ENCODE data around the gene BACE2.

Gene BACE2

DNA sequence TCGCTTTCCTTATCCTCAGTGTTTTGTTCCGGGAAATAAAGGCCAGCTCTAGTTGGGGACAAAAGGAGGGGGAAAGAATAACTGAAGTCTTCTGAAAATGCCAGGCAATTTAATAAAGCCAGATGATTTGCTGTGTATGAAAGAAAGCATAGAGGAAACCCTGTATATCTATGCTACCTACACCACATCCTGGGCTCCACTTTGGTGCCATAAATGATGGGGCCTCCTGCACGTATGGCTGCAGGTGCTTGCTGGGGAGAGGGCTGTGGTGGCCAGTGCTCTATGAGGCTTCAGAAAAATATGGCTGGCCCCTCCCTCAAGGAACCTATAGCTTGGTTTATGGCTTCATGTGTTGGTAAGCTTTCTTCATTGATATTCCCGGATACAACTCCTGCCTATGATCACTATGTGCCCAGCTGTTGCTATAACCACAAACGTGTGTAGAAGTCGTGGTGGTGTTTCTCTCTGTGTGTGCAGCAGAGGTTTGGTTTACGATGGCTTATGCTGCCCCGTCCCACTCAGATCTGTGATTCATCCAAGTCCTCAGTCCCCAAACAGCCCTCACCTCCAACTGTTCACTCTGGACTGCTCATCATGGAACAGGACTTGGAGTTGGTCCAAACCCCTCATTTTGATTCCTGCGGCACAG lies 59.5 kb downstream of the BACE2 start:
- no peaks in the 10 kb centered on the region for H3K9me3 ChIP-seq (ENCODE audit: control insufficient read depth, low read length)
- peaks cover 16% of the 10 kb centered on the region for H3K4me1 ChIP-seq (ENCODE audit: control insufficient read depth, insufficient read depth, low read length)
- no peak overlapping the region for H3K4me3 ChIP-seq (ENCODE audit: low read length)
- H3K9ac ChIP-seq (ENCODE audit: low read length): no peak overlapping the region
- peaks cover 16% of the 10 kb centered on the region for H3K36me3 ChIP-seq (ENCODE audit: control insufficient read depth, insufficient read depth, low read length)
- no peaks in the 10 kb centered on the region for H3K27me3 ChIP-seq (ENCODE audit: control insufficient read depth, insufficient read depth, low read length)

DNA sequence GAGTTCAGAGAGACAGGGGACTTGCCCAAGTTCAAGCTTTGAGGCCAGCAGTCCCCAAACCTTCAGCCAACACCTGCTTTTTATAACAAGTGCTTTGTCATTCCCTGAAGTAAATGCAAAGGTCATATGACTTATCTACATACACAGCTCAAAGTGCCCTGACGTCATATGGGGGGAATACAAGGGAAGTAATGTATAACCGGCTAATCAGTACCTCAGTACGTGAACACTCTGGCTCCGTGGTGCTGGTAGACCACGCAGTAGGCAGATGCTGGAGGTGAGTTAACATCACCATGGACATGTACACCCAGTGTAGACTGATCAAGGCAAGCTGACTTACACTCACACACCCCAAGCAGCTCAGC lies 60.0 kb downstream of the BACE2 start:
- H3K4me1 ChIP-seq (ENCODE audit: control insufficient read depth, insufficient read depth, low read length): peaks cover 16% of the 10 kb centered on the region
- no peak overlapping the region for H3K4me3 ChIP-seq (ENCODE audit: low read length)
- peaks cover 16% of the 10 kb centered on the region for H3K36me3 ChIP-seq (ENCODE audit: control insufficient read depth, insufficient read depth, low read length)

DNA sequence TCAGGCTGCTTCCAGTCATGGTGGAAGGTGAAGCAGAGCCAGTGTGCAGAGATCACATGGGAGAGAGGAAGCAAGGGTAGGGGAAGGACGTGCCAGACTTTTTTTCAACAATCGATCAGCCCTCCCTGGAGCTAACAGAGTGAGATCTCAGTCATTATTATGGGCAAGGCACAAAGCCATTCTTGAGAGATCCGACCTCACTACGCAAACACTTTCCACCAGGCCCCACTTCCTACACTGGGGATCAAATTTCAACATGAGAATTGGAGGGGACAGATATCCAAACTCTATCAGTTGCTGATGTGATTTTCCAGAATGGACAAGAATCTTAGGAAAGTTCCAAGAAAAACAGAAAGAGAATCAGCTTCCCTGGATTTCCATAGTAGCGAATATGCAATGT lies 60.5 kb downstream of the BACE2 start:
- H3K4me3 ChIP-seq (ENCODE audit: low read length): no peak overlapping the region
- H3K36me3 ChIP-seq (ENCODE audit: control insufficient read depth, insufficient read depth, low read length): peaks cover 16% of the 10 kb centered on the region
- H3K4me1 ChIP-seq (ENCODE audit: control insufficient read depth, insufficient read depth, low read length): peaks cover 16% of the 10 kb centered on the region
- no peaks in the 10 kb centered on the region for H3K27me3 ChIP-seq (ENCODE audit: control insufficient read depth, insufficient read depth, low read length)
- no peak overlapping the region for H3K9ac ChIP-seq (ENCODE audit: low read length)
- H3K9me3 ChIP-seq (ENCODE audit: control insufficient read depth, low read length): no peaks in the 10 kb centered on the region

More for the DNA sequence above, 60.0 kb downstream of the BACE2 start:
- Histone ChIP-seq H3K27me3 (ENCODE audit: control insufficient read depth, insufficient read depth, low read length) (no peaks in the 10 kb centered on the region), H3K9me3 (ENCODE audit: control insufficient read depth, low read length) (no peaks in the 10 kb centered on the region), H3K9ac (ENCODE audit: low read length) (no peak overlapping the region)

DNA sequence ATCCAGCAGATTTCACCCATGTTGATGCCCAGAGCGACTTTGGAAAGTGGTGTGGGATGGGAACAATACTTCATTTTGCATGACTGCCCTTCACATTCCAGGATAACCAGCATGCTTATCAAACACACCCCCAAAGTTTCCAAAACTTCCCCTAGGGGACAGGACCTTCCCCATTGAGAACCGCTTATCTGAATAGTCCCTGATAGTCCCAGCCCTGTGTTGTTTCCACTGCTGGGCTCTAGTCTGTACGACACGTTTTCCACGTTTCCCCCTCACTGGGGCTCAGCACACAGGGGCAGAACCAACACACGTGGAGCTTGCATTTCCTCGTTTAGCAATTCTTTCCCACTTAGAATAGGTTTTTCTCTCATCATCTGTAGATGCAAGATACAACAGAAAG lies 61.0 kb downstream of the BACE2 start:
- Histone ChIP-seq H3K4me3 (ENCODE audit: low read length) (no peak overlapping the region), H3K9ac (ENCODE audit: low read length) (no peak overlapping the region), H3K27me3 (ENCODE audit: control insufficient read depth, insufficient read depth, low read length) (no peaks in the 10 kb centered on the region), H3K9me3 (ENCODE audit: control insufficient read depth, low read length) (no peaks in the 10 kb centered on the region), H3K4me1 (ENCODE audit: control insufficient read depth, insufficient read depth, low read length) (peaks cover 16% of the 10 kb centered on the region), H3K36me3 (ENCODE audit: control insufficient read depth, insufficient read depth, low read length) (peaks cover 16% of the 10 kb centered on the region)

DNA sequence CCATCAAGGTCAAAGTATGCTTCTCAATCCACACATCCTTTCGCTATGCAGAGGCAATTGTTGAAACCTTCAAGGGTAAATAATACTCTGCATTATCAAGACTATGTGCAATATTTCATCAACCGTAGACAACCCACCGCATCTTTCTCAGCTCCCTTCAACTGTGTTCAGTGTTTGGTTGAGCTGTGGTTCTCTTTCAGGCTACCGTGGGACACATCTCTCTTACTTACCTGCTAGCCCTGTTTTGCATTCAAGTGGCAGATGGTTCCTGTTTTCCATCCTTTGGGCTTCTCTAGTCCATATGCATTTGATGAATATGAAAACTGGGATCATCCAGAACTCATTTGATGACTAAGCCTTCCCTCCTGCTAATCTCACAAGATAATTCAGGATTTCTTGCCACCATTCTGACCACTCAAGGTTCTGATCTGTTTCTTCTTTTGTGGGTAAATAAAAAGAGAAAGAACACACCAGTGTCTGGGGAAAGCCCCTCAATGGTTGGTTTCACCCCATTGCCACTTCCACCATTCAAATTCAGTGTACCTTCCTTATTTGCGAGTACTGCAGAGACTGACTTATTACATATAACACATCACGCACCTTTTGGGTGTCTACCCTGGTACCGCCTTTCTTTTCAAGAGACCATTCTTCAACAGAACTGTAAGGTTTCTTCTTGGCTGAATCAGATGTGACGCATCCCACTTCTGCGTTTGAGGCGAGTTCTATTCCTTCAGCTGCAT lies 61.7 kb downstream of the BACE2 start:
- Histone ChIP-seq H3K36me3 (ENCODE audit: control insufficient read depth, insufficient read depth, low read length) (peaks cover 16% of the 10 kb centered on the region), H3K9ac (ENCODE audit: low read length) (no peak overlapping the region), H3K4me1 (ENCODE audit: control insufficient read depth, insufficient read depth, low read length) (peaks cover 16% of the 10 kb centered on the region), H3K9me3 (ENCODE audit: control insufficient read depth, low read length) (no peaks in the 10 kb centered on the region), H3K4me3 (ENCODE audit: low read length) (no peak overlapping the region), H3K27me3 (ENCODE audit: control insufficient read depth, insufficient read depth, low read length) (no peaks in the 10 kb centered on the region)

DNA sequence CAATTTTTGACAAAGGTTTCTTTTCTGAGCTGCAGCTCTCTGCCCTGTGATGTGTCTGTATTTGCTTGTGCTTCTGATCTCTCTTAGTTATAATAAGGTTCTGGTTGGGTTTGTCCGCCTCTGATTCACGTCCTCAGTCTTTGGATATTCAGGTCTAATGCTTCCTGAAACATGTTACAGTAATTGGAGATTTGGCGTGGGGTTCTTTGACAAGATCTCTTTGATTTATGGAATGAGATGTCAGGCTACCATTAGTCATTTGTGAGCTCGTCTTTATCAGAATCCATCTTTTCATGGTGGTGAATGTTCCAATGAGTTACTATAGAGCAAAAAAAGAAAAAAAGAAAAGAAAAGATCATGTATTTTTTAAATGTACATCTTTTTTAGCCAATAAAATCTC lies 62.5 kb downstream of the BACE2 start:
- peaks cover 16% of the 10 kb centered on the region for H3K36me3 ChIP-seq (ENCODE audit: control insufficient read depth, insufficient read depth, low read length)
- H3K9me3 ChIP-seq (ENCODE audit: control insufficient read depth, low read length): no peaks in the 10 kb centered on the region
- H3K27me3 ChIP-seq (ENCODE audit: control insufficient read depth, insufficient read depth, low read length): no peaks in the 10 kb centered on the region
- peaks cover 16% of the 10 kb centered on the region for H3K4me1 ChIP-seq (ENCODE audit: control insufficient read depth, insufficient read depth, low read length)
- H3K4me3 ChIP-seq (ENCODE audit: low read length): no peak overlapping the region
- no peak overlapping the region for H3K9ac ChIP-seq (ENCODE audit: low read length)

DNA sequence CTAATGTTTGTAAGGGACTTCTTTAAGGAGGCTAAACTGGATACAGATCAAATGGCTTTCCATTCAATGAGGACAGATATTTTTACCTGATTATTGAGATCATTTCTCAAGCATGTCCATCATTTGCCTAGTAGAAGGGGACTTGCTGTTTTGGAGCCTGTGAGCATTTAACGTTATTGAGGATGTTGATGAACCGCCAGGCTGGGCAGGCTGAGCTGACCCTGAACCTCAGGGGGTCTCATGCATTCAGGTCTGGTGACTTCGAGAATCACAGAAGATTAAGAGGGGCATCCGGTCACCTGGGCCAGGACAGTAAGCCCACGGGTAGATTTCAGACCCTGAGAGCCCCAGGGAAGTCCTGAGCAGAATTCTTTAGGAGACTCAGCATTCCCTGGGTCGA lies 63.1 kb downstream of the BACE2 start:
- no peak overlapping the region for H3K9ac ChIP-seq (ENCODE audit: low read length)
- H3K27me3 ChIP-seq (ENCODE audit: control insufficient read depth, insufficient read depth, low read length): no peaks in the 10 kb centered on the region
- H3K36me3 ChIP-seq (ENCODE audit: control insufficient read depth, insufficient read depth, low read length): peaks cover 16% of the 10 kb centered on the region
- peaks cover 12% of the 10 kb centered on the region for H3K4me1 ChIP-seq (ENCODE audit: control insufficient read depth, insufficient read depth, low read length)
- H3K4me3 ChIP-seq (ENCODE audit: low read length): no peak overlapping the region
- no peaks in the 10 kb centered on the region for H3K9me3 ChIP-seq (ENCODE audit: control insufficient read depth, low read length)

DNA sequence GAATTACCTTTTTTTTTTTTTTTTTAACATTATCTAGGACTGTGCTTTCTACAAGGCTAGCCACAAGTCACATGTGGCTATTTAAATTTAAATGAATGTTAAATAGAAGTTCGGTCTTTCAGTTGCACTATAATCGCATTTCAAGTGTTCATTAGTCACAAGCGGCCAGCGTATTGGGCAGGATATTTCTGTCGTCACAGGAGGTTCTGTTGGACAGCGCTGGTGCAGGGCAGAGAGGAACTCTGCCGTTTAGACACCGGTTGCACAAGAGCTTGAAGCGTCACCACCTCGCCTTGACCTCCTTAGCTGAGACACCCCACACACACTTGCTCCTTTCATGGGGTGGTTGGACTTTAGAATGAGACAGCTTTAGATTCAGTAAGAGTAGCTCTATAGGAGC lies 64.1 kb downstream of the BACE2 start:
- H3K27me3 ChIP-seq (ENCODE audit: control insufficient read depth, insufficient read depth, low read length): no peaks in the 10 kb centered on the region
- peaks cover 16% of the 10 kb centered on the region for H3K36me3 ChIP-seq (ENCODE audit: control insufficient read depth, insufficient read depth, low read length)
- H3K9me3 ChIP-seq (ENCODE audit: control insufficient read depth, low read length): no peaks in the 10 kb centered on the region
- peaks cover 12% of the 10 kb centered on the region for H3K4me1 ChIP-seq (ENCODE audit: control insufficient read depth, insufficient read depth, low read length)
- no peak overlapping the region for H3K9ac ChIP-seq (ENCODE audit: low read length)
- no peak overlapping the region for H3K4me3 ChIP-seq (ENCODE audit: low read length)

DNA sequence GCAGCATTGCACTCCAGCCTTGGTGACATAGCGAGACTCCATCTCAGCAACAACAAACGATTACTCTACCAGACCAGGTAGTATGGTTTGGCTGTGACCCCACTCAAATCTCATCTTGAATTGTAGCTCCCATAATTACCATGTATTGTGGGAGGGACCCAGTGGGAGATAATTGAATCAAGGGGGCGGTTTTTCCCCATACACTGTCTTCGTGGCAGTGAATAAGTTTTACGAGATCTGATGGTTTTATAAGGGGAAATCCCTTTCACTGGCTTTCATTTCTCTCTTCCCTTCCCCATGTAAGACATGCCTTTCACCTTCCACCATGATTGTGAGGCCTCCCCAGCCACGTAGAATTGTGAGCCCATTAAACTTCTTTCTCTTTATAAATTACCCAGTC lies 66.0 kb downstream of the BACE2 start:
- Histone ChIP-seq H3K27me3 (ENCODE audit: control insufficient read depth, insufficient read depth, low read length) (no peaks in the 10 kb centered on the region), H3K4me3 (ENCODE audit: low read length) (no peak overlapping the region), H3K9ac (ENCODE audit: low read length) (no peak overlapping the region), H3K4me1 (ENCODE audit: control insufficient read depth, insufficient read depth, low read length) (no peaks in the 10 kb centered on the region), H3K36me3 (ENCODE audit: control insufficient read depth, insufficient read depth, low read length) (peaks cover 15% of the 10 kb centered on the region), H3K9me3 (ENCODE audit: control insufficient read depth, low read length) (no peaks in the 10 kb centered on the region)

DNA sequence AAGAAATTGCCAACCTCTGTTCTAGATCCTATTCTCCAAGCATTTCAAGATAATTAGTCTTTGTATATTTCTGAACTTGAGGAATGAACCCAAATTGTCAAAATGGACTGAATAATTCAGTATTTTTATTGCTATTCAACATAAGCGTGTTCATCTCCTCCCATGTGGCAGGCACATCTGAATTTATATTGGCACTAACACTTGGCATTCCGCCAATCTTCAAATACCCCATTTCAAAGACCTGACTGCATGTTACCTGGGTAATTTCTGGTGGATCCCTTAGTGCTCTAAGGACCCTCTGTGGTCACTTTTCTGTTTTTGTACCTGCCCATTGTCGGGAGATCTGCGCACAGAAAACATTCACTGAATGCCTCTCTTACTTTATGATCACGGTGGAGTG lies 66.6 kb downstream of the BACE2 start:
- no peak overlapping the region for H3K4me3 ChIP-seq (ENCODE audit: low read length)
- H3K4me1 ChIP-seq (ENCODE audit: control insufficient read depth, insufficient read depth, low read length): no peaks in the 10 kb centered on the region
- H3K9ac ChIP-seq (ENCODE audit: low read length): no peak overlapping the region
- H3K9me3 ChIP-seq (ENCODE audit: control insufficient read depth, low read length): no peaks in the 10 kb centered on the region
- peaks cover 12% of the 10 kb centered on the region for H3K36me3 ChIP-seq (ENCODE audit: control insufficient read depth, insufficient read depth, low read length)
- no peaks in the 10 kb centered on the region for H3K27me3 ChIP-seq (ENCODE audit: control insufficient read depth, insufficient read depth, low read length)

DNA sequence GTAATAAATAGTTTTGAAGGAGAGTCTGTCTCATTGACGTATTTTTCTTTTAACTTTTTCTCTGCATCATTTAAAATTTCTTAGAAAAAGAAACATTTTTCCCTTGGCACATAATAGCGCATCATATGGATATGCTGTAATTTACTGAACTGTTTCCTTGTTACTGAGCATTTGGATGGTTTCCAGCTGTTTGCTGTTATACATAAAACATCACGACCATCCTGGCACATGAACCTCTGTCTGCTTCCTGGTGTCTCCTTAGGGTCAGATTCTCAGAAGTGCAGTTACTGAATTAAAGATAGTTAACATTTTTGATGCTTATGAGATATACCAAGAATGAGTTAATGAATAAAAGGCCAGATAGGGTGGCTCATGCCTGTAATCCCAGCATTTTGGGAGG lies 67.2 kb downstream of the BACE2 start:
- Histone ChIP-seq H3K9ac (ENCODE audit: low read length) (no peak overlapping the region), H3K9me3 (ENCODE audit: control insufficient read depth, low read length) (no peaks in the 10 kb centered on the region), H3K4me1 (ENCODE audit: control insufficient read depth, insufficient read depth, low read length) (no peaks in the 10 kb centered on the region), H3K4me3 (ENCODE audit: low read length) (no peak overlapping the region), H3K36me3 (ENCODE audit: control insufficient read depth, insufficient read depth, low read length) (peaks cover 10% of the 10 kb centered on the region), H3K27me3 (ENCODE audit: control insufficient read depth, insufficient read depth, low read length) (no peaks in the 10 kb centered on the region)

DNA sequence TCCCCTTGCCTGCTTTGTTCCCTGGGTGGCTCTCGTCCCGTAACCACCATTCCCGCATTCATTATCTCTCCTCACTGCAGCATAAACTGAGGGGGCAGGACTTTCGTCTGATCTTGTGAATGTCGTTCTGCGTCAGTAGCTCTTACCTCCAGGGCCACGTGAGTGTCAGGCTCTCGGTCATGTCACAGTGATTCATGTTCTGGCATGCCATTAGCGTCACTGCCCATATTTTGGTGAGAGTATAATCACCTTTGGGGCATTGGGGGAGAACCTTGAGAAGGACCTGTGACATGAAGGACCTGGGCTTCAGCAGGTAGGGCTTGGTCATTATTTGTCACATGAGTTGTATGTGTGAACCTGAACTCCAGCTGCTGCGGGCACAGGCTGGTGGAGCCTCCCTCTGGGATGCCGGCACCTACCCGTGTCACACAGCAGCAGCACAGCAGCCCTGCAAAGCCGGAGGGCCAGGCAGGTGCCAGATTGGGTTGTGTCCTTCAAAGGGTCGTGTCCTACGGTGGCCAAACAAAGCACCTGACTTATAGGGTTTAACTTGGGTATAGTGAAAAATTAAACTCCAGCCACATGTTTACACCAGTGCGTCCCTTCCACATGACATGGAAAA lies 68.5 kb downstream of the BACE2 start:
- Histone ChIP-seq H3K36me3 (ENCODE audit: control insufficient read depth, insufficient read depth, low read length) (peaks cover 11% of the 10 kb centered on the region), H3K9me3 (ENCODE audit: control insufficient read depth, low read length) (no peaks in the 10 kb centered on the region), H3K4me1 (ENCODE audit: control insufficient read depth, insufficient read depth, low read length) (peaks cover 5% of the 10 kb centered on the region), H3K9ac (ENCODE audit: low read length) (no peak overlapping the region), H3K4me3 (ENCODE audit: low read length) (no peak overlapping the region), H3K27me3 (ENCODE audit: control insufficient read depth, insufficient read depth, low read length) (no peaks in the 10 kb centered on the region)
